ENCODE results near the gene OVOL3.
"Not testable (repeated sequence)": the region's sequence is repeated elsewhere in the genome, so short reads cannot be mapped to it uniquely, and the experiment has no call there.

OVOL3 gene

GRCh38 chr19:36131221-36131620 lies 20.3 kb downstream of the OVOL3 start:
- not testable (repeated sequence) for DNase-seq (ENCODE audit: low spot score)

DNA sequence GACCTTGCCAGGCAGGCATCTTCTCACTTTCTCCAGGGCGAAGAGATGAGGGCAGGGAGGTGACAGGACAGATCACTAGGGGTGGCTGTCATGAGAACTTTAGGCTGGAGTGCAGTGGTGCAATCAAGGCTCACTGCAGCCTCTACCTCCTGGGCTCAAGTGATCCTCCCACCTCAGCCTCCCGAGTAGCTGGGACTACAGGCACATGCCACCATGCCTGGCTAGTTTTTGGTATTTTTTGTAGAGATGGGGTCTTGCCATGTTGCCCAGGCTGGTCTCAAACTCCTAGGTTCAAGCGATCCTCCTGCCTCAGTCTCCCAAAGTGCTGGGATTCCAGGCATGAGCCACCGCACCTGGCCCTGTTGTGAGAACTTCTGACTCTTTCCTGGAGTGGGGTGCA lies 23.9 kb downstream of the OVOL3 start:
- DNase-seq (ENCODE audit: low spot score): not testable (repeated sequence)

DNA sequence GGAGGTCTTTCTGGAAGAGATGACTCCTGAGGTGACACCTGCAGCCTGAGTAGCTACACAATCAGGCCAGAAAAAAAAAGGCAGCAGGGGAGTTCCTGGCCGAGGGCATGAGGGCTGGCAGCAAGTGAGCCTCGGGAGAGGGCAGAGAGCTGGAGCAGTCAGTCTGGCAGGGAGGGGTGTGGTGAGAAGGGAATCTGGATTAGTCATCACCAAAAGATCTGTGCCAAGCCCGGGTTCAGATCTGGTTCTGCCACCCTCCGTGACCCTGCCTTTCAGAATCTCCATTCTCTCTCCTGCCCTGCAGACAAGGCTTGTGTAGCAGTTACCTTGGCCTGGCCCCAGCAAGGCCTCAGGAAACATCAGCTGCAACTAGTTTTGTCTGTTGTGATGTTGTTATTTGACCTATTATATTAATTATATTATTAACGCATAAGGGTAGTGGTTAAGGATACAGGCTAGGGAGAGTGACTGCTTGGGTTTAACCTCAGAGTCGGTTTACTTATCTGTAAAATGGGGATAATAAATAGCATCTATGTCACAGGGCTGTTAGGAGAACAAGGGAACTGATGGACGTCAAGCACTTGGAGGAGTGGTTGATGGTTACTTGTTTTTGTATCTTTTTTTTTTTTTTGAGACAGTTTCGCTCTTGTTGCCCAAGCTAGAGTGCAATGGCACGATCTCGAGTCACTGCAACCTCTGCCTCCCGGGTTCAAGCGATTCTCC lies 26.2 kb downstream of the OVOL3 start:
- DNase-seq (ENCODE audit: low spot score): no peak

DNA sequence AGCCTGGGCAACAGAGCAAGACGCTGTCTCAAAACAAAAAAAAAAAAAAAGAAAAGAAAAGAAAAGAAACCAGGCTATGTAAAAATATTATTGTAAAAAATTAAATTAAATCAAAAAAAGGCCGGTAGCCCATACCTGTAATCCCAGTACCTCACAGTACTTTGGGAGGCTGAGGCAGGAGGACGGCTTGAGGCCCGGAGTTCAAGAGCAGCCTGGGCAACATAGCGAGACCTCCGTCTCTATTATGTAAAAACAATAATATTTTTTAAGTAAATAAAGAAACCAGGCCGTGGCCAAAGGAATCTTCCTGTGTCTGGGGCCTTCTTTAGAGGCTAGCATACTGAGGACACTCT lies 28.2 kb downstream of the OVOL3 start:
- DNase-seq (ENCODE audit: low spot score): no peak

DNA sequence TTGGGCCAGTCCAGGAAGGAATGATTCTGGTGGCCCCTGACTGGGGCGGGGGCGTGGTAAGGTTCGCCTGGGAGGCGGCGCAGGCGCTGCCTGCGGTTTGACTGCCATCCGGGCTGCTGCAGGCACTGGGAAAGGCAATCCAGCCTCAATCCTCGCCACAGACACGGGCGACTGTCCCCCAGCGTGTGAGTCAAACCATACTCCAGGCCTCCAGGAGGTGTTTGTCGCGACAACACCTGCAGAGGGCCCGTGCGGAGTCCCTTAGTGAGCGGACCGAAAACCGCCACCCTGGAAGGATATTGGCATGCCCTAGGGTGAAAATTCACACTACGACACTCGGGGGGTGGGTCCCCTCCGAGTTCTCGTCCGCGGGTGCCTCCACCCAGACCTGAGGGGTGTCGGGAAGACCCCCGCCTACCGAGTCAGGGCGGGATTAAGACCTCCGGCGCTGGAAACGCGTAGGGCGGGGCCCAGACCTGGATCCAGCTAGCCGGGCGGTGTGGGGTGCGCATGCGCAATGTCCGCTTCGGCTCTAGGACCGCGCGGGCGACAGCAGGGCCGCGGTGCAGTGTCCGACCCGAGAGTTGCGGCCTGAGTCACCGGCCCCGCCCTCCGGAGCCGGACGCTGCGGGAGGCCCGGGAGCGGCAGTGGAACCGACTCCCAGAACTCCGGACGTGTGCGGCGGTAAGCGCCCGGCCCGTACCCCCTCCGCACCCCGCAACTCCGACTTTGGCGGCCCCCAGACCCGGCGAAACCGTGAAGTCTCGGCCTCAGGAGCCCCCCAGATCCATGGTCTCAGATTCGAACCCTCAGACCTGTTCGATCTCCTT lies 28.7 kb downstream of the OVOL3 start, which contains the start of gene CAPNS1:
CAPNS1 (plus strand) TSS at position 594 of the 831 bp plus-strand sequence. CDS start 946 bp downstream, outside the sequence.
- DNase-seq (ENCODE audit: low spot score): peak; percentile 99

DNA sequence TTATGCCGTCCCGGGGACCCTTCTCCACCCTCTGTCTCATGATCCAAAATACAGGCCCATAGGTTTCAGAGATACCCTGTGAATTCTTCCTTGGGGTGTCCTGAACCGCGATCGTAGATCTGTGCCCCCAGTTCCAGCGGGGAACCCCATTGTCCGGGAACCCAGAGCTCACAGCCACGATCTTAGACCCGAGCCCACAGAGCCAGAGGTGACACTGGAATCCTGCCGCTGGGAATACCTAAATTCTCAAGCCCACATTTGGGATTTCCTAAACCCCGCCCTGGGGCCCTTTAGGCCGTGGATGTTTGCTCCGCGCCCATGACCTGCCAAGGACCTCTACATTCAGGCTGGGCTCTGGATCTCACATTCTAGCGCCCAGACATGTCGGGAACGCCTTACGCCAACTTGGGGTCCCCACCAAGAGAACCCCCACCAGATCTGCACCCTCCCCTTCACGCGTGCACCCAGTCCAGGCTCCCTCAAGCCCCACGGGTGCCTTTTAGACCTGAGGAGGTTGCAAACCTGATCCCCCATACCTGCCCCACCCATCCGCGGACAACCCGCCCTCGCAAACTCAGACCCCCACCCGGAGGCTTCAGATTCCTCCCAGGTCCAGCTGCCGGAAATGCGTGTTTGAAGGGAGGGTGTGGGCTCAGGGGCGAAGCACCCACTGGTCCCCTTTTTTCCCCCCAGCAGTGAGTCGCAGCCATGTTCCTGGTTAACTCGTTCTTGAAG lies 29.5 kb downstream of the OVOL3 start:
- peak; percentile 80 for DNase-seq (ENCODE audit: low spot score)

GRCh38 chr19:36141039-36141927 lies 30.3 kb downstream of the OVOL3 start:
- peak; percentile 94 for DNase-seq (ENCODE audit: low spot score)

DNA sequence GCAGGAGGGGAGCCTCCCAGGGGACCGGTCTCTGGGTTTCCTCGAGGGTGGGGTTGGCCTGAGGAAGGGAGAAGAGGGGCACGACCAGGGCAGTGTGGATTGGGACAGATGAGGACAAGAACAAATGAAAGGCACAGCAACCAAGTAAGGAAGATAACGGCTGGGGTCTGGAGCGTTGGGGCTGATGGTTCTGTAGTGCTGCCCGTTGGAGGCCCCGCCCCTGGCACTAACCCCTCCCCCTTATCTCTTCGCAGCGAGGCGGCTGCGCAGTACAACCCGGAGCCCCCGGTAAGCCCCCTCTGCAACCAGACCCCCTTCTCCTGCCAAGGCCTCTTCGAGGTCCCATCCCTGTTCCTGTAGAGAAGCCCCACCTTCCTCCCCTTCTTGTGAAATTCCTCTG lies 31.1 kb downstream of the OVOL3 start:
- no peak for DNase-seq (ENCODE audit: low spot score)

- no peak for DNase-seq (ENCODE audit: low spot score)
Observed at GRCh38 chr19:36142496-36142895, 31.6 kb downstream of the OVOL3 start.

GRCh38 chr19:36144624-36145023 lies 33.7 kb downstream of the OVOL3 start:
- DNase-seq (ENCODE audit: low spot score): no peak

DNA sequence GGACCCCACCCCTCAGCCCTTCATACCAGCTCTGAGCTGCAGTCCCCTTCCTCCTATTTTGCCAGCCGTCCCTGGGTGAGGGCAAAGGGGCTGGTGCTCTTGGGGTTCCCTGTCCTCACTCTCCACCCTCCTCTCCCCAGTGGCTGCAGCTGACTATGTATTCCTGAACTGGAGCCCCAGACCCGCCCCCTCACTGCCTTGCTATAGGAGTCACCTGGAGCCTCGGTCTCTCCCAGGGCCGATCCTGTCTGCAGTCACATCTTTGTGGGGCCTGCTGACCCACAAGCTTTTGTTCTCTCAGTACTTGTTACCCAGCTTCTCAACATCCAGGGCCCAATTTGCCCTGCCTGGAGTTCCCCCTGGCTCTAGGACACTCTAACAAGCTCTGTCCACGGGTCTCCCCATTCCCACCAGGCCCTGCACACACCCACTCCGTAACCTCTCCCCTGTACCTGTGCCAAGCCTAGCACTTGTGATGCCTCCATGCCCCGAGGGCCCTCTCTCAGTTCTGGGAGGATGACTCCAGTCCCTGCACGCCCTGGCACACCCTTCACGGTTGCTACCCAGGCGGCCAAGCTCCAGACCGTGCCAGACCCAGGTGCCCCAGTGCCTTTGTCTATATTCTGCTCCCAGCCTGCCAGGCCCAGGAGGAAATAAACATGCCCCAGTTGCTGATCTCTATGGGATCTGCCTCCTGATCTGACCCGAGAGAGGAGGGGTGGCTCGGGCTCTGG lies 38.9 kb downstream of the OVOL3 start:
- DNase-seq (ENCODE audit: low spot score): no peak

- DNase-seq (ENCODE audit: low spot score): no peak
Observed at GRCh38 chr19:36150586-36150985, 39.6 kb downstream of the OVOL3 start.

DNA sequence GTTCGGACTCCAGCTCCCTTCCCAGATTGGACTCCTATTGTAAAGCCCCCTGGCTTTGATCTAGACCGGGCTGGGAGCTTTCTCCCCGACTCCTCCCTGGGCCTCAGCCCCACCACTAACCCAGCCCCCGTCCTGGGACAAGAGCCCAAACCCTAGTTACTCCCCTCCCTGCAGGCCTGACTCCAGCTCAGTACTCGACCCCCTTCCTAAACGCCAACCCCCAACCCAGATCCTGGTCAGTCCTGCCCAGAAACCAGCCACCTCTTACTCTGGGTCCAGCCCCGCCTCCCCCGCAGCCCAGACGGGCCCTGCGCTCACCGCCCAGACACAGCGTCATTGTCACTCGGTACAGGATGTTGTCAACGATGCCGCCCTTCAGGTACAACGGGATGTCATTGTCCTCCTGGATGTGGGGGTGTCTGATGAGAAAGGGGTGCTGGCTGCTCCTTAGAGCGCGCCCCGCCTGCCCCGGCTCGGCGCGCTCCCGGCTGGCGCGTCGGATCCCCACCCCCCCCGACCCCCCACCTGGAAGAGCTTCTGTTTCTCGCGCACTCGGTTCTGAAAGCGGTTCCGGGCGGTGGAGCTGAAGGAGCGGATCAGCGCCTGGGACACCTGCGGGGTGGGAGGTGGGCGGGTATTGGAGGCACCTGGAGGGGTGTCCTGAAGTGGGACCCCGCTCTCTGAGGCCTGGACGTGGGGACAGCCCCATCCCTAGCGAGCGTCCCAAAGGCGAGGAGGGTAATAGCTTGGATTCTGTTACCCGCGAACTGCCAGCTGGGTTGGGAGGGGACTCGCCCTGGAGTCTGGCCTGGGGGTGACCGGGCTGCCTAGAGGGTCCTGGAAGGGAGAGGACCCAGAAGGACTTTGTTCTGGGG lies 40.4 kb downstream of the OVOL3 start:
- DNase-seq (ENCODE audit: low spot score): no peak

- DNase-seq (ENCODE audit: low spot score): no peak
Observed at GRCh38 chr19:36152019-36152351, 41.0 kb downstream of the OVOL3 start.

DNA sequence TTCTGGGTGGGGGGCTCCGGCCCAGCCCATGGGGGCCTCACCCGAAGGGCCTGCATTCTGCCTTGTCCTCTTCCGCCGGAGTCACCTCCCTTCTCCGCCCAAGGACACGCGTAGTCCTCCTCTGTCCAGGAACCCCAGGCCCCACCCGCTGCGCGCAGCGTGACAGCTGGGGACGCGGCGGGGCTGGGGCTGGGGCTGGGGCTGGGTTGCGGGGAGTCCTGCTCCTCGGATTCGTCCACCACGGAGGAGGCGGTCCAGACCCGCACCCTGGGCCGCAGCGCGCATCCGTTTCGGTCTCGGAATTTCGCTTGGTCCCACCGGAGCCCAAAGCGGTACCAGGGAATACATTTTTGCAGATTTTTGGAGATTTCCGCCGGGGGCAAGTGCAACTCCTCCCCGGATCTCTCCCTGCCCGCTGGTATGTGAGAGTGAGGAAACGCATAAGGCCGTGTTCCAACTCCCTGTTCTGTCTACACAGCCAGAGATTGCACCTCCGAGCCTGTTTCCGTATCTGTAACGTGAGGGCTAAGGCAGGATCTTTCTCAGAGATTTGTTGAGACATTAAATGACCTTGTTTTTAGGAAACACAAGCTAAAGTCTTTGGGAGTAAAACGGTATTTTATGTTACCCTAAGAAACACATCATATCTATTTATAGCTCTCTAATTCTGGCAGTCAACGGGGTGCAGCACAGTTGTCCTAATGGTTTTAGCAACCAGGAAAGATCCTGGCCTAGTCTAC lies 41.6 kb downstream of the OVOL3 start, which contains the start of gene COX7A1:
COX7A1 (minus strand) TSS at position 96 of the 740 bp plus-strand sequence; CDS start at position 56, 40 bp downstream.
- DNase-seq (ENCODE audit: low spot score): no peak

- no peak for DNase-seq (ENCODE audit: low spot score)
Observed at GRCh38 chr19:36153126-36153525, 42.2 kb downstream of the OVOL3 start.

GRCh38 chr19:36160821-36161596 lies 50.1 kb downstream of the OVOL3 start:
- no peak for DNase-seq (ENCODE audit: low spot score)
